Non-pigmented ciliary epithelial cell (primary cell): ENCODE results near the gene LAMP5.

ENCODE experiments used
- DNase-seq: peaks from one replicate; pipeline ENCODE4 v3.0.0-alpha.2; 2010; ENCODE audit warnings: low read depth

Gene LAMP5

DNA sequence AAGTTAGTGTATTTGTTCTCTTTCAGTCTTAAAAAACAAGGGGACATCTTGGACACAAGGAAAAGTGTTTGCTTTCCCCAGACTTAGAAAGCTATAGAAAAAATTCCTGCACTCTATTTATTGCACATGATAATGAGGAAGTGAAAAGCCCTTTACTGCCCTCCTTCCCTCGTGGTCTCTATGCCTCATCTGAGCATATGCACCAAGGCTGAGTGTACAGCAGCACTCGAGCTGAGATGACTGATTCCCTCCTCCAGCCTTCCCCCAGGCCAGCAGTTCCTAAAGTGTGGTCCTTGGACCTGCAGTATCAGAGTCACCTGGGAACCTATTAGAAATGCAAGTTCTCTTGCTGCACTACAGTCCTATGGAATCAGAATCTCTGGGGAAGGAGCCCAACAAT lies 14.3 kb upstream of the LAMP5 start:
- DNase-seq, result no peak

DNA sequence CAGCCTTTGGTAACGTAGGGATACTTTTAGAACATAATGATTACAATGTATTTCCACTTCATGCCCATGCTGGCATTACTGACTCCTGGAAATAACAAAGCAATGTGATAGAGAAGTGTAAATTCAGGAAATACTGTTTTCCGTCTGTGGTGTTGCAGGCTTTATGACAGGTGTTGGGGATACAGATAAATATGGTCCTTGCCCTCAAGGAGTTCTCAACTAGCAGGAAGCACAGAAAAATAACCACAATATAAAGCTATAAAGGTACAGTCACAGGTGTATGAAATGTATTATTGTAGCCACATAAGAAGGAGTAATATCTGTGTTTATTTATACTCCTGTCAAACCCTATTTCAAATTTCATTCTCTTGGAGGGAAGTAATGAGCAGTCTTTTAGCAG lies 12.9 kb upstream of the LAMP5 start:
- no peak for DNase-seq

GRCh38 chr20:9503526-9504245 lies 10.7 kb upstream of the LAMP5 start:
- no peak for DNase-seq

GRCh38 chr20:9506280-9506821 lies 8.0 kb upstream of the LAMP5 start:
- DNase-seq, result no peak

GRCh38 chr20:9506964-9507369 lies 7.4 kb upstream of the LAMP5 start:
- DNase-seq, result no peak

DNA sequence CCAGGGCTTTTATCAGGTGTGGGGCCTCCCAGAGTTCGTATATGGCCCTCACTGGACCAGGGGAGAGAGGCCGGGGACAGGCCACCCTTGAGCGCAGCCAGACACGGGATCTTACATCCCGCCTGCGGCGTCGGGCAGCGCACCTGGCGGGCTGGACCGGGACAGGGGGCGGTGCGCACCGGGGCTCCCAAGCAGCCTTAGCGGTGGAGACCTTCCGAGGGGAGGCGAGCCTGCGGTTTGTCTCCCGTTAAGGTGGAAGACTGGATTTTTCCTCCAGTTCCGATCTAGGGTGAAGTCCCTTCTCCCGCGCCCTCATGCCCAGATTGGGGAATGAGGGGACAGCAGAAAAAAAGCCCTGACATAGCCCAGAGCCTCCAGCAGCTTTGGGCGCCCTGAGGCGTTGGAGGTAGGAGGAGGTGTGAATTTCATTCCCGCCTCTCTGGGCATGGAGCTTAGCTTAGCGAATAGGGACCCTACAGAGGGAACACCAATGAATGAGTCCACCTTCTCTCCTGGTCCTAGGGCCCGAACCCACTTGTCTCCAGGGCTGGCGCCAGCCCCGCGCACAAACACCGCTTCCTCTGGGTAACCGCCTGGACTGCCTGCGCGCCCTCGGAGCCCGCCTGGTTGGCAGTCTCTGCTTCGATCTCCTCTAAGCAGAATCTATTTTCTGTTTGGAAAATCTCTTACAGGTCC lies 6.7 kb upstream of the LAMP5 start:
- no peak for DNase-seq

GRCh38 chr20:9508240-9508661 lies 6.1 kb upstream of the LAMP5 start:
- DNase-seq, result no peak

- no peak for DNase-seq
These were observed 5.7 kb upstream of the LAMP5 start for GRCh38 chr20:9508696-9509178.

DNA sequence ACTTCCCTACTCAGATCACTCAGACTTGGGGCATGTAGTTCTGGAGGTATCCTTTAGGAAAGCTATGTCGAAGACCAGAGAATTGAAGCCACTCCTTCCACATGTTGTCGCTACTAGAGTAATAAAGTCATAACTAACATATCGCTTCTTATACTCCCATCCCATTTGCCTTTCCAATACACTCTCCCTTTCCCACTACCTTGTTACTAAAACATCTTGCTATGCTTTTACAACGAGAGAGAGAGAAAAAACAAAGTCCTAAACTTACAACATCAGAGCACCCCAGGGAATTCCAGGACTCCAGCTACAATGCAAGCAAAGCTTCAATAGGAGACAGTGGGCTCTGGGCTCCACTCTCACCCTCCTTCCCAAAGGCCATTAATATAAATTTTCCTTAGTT lies 5.1 kb upstream of the LAMP5 start:
- DNase-seq, result no peak

DNA sequence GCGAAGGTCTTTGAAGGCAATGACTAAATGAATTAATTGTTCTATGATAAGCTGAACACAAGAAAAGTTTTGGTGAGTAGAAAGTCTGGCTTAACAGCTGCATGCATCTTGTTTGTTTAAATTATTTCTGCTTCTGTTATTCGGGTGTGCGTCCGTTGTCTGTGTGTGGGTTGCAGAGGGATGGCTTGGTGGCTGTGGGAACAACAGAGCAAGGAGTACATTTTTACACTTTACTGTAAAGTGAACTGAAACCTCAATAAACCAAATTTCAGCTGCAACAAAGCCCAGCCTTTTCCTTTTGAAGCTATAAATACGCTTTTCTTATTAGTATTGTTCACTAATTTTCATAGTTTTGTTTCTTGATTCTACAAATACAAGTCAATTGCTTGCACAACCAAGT lies 3.5 kb upstream of the LAMP5 start:
- no peak for DNase-seq

DNA sequence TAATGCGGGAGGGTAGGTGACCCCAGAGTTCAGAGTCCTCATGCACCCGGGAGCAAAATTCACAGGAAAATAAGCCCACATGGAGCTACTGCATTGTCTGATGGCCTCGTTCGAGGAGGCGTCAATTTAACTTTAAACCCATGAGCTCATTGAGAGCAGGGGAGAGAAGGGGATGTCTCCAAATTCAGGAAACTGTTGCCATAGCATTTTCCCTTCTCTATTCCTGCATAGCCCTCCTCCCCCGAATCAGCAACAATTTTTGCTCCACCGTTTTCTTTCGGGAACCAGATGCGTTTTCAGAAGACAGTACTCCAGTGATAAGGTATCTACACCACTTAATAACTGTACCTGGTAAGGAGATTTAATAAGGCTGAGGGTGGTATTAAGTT lies 324 bp upstream of the LAMP5 start:
- DNase-seq, result no peak

DNA sequence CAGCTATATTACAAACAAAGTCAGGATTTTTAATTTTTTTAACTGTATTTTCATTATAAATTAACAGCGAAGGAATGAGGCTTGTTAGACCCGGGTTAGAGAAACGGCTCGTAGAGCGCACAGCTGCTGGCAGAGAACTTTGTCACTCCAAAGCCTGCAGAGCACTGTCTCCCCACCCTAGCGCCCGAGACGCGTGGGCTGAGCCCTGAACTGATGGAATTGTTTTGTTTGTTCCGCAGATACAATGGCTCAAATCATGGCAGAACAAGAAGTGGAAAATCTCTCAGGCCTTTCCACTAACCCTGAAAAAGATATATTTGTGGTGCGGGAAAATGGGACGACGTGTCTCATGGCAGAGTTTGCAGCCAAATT lies 810 bp downstream of the LAMP5 start:
- no peak for DNase-seq

DNA sequence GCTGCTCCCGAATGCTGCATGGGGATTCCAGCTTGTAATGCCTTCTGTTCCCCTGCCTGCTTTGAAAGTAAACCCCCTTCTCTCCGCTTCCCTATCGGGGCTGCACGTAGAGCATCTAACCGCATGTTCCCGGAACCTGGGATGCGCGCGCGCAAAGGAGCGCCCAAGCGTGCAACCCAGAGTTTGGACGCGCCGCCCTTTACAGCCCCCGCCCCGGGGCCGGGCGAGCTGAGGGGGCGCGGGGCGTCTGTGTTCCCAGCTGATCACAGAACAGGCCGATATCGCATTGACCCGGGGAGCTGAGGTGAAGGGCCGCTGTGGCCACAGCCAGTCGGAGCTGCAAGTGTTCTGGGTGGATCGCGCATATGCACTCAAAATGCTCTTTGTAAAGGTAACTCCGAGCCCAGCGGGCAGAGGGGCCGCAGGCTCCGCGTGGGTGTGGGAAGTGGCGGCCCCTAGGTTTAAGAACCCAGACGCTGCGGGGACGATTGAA lies 1.4 kb downstream of the LAMP5 start:
- DNase-seq, result no peak

DNA sequence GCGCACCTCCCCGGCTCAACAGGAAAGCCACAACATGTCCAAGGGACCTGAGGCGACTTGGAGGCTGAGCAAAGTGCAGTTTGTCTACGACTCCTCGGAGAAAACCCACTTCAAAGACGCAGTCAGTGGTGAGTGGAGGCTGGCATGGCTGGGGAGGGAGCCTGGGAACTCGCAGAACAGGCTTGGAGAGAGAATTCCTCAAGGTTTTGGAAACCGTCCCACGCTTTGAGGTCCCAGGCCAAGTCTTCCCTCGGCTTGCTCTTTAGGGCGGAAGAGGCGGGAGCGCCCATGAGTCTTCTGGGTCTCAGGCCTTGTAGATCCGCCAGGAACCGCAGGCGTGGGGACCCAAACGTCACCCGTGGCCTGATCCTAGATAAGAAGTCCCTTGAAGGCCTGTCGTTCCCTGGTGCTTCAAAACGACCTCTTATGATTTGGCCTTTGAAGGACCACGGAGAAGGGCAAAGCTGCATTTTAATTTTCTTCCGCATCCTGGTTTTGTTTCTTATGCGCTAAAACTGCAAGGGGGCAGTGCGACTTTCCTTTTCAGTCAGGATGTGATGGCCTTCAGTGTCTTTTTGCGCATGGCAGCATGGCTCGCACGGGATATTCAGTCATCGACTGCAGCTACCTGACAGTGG lies 2.0 kb downstream of the LAMP5 start:
- DNase-seq, result no peak

DNA sequence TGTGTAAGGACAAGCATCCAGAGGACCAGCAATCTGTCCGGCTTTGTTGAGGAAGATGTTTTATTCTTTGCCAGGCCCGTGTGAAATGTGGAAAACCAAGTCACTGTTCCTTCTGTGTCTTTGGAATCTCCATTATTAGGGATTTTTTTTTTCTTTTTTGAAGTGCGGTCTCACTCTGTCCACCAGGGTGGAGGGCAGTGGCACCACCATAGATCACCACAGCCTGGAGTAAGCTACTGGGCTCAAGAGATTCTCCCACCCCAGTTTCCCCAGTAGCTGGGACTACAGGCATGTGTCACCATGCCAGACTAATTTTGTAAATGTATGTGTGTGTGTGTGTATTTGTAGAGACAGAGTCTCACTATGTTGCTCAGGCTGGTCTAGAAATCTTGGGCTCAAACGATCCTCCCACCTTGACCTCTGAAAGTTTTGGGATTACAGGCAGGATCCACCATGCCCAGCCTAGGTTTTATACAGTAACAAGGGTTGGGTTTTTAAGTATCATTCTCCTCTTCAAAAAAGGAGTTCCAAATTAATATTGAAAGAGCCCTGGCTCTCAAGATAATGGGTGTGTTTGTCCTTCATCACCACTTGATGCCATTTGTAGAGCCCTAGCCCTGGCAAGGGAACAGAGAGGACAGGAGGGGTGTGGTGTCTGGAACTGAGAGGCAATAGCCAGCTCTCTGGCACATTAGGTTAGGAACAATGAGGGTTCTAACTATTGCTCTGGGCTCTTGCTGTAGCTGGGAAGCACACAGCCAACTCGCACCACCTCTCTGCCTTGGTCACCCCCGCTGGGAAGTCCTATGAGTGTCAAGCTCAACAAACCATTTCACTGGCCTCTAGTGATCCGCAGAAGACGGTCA lies 3.1 kb downstream of the LAMP5 start:
- DNase-seq, result no peak

DNA sequence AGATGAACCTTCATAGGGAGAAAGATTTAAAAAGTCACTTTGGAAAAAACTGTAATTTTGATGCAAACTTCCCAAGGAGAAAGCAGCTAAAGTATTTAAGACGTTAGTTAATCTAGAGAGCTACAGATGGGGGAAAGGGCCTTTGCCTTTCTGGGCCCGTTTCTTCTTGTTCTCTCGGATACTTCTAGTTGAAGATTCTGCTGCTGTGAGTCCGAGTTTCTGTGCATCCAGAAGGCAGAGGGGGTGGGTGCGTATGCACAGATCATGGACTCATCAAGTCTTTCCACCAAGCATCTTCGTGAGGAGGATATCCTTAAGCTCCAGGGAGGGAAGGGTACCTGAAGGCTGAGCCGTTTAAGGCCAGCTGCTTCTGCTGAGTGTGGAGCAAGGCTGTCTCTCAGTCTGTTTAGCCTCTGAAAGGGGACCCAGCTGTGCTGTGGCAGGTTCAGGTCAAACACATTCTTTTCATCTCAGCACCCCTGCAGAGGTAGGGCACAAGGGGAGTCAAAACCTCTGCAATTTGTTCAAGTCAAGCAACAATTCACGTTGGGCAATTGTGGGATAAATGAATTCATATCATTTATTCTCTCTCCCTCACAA lies 4.3 kb downstream of the LAMP5 start:
- DNase-seq, result no peak

- no peak for DNase-seq
These were observed 5.7 kb downstream of the LAMP5 start for GRCh38 chr20:9520086-9520485.

- no peak for DNase-seq
These were observed 9.2 kb downstream of the LAMP5 start for GRCh38 chr20:9523636-9524035.

GRCh38 chr20:9531581-9531980 lies 17.2 kb downstream of the LAMP5 start:
- no peak for DNase-seq

DNA sequence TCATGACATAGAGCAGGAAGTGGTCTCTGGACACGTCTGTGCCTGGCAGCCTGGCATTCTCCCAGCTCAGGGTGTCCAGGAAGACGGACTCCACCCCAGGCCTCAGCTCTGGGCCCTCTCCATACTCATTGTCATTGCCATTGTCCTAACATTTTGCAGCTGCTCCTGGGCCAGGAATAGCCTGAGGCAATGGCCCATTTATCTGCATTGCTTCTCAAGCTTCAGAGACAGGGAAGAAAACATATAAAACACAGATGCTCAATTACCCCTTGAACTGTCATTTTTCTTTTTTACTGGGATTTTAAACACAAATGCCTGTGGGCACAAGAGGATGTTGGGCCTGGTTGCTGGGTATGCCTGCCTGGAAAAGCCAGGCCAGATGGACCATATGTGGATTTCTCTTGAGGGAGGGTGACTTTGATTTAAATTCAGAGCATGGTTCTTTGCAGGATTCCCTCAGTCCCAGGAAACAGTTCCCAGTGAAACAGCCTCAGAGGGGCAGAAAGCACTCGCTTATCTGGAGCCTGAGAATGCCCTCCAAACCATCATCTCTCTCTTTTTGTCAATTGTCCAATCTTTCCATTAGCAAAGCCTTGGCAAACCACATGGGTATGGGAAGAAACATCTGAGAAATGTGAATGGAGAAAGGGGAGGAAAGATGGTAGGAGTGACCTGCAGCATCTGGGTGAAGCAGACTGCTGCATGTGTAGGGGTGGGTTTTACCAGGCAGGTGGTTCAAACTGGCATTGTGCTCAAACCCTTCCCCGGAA lies 17.9 kb downstream of the LAMP5 start:
- no peak for DNase-seq

DNA sequence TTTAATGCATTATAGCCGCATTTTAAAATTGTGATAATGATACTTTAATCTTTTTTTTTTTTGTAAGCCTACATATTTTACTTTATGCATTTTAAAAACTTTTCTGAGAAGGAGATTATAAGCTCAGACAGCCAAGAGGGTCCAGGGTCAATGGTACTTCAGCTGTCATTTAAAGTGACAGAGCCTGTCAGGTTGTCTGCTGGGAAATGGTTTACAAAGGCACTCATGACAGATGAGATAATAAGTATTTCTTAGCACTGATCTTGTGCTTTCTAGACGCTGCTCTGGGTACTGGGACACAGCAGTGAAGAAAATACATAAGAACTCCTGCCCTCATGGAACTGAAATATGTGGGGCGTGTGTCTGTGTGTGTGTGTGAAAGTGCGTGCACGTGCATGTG lies 19.6 kb downstream of the LAMP5 start:
- DNase-seq, result no peak
